IMR-90 (cell line): ENCODE data around the gene EHD4. TPM values are rescaled to one million over a fixed set of nuclear protein-coding genes. Genes with fewer than 3 reads are reported as not detected.

Experiments used
- ATAC-seq: fragments of 200-7000 bp; cut with Tn5 transposase; 2 replicates; pipeline ENCODE4 v1.9.1; 2020; ENCODE audit warnings: low read depth, mild to moderate bottlenecking, moderate library complexity
- BruUV-seq: library from RNA; stranded (reverse); fragments of 400-500 nt; replicated peaks from 2 replicates; lab custom pipeline; 2021; lab: Mats Ljungman, UMichigan
- CTCF ChIA-PET: fragments of 300-600 bp; formaldehyde crosslinking; extraction: SDS; loops from one replicate; lab custom pipeline; 2021; ENCODE audit warnings: antibody characterized with exemption; lab: Yijun Ruan, JAX
- POLR2A ChIA-PET: fragments of 300-600 bp; sonication (Branson Sonifier 250); formaldehyde crosslinking; loops from one replicate; lab custom pipeline; 2022; ENCODE audit warnings: antibody characterized with exemption; ENCODE audit not compliant: unreplicated experiment; lab: Charles Lee
- DNase-seq: peaks from one replicate; pipeline ENCODE4 v3.0.0; 2013
- H2AFZ ChIP-seq: replicated peaks from 2 replicates; pipeline ENCODE3; 2013; ENCODE audit warnings: low read length, mild to moderate bottlenecking; ENCODE audit not compliant: poor library complexity
- H2AK5ac ChIP-seq: 2 replicates; pipeline ENCODE4 v1.6.1; 2013; ENCODE audit warnings: low read depth, low read length, inconsistent platforms
- H2AK9ac ChIP-seq: replicated peaks from 2 replicates; pipeline ENCODE3; 2013; ENCODE audit warnings: mild to moderate bottlenecking, low read depth, low read length, moderate library complexity; ENCODE audit not compliant: poor library complexity
- H2BK120ac ChIP-seq: 2 replicates; pipeline ENCODE4 v1.6.1; 2013; ENCODE audit warnings: low read depth, low read length, inconsistent platforms
- H2BK15ac ChIP-seq: 3 replicates; pipeline ENCODE4 v1.6.1; 2013; ENCODE audit warnings: low read depth, low read length, inconsistent platforms
- H2BK20ac ChIP-seq: 2 replicates; pipeline ENCODE4 v1.6.1; 2013; ENCODE audit warnings: low read depth, mild to moderate bottlenecking, inconsistent platforms, low read length, moderate library complexity
- H2BK5ac ChIP-seq: 2 replicates; pipeline ENCODE4 v1.6.1; 2013; ENCODE audit warnings: mild to moderate bottlenecking, low read depth, low read length, inconsistent platforms; ENCODE audit not compliant: poor library complexity, severe bottlenecking
- H3K14ac ChIP-seq: replicated peaks from 2 replicates; pipeline ENCODE4 v1.6.1; 2013; ENCODE audit warnings: low read depth, low read length, inconsistent platforms
- H3K18ac ChIP-seq: 2 replicates; pipeline ENCODE4 v1.6.1; 2013; ENCODE audit warnings: low read depth, low read length, control low read depth
- H3K23ac ChIP-seq: 2 replicates; pipeline ENCODE4 v1.6.1; 2013; ENCODE audit warnings: low read depth, low read length, inconsistent platforms
- H3K27ac ChIP-seq: 2 replicates; pipeline ENCODE4 v1.5.1; 2013; ENCODE audit warnings: mild to moderate bottlenecking, control low read depth, low read length; ENCODE audit not compliant: insufficient read depth
- H3K27me3 ChIP-seq: 2 replicates; pipeline ENCODE4 v1.6.1; 2013; ENCODE audit warnings: low read length; ENCODE audit not compliant: control insufficient read depth, insufficient read depth
- H3K36me3 ChIP-seq: 2 replicates; pipeline ENCODE4 v1.6.1; 2013; ENCODE audit warnings: low read length, mixed read lengths; ENCODE audit not compliant: control insufficient read depth, insufficient read depth
- H3K4ac ChIP-seq: 2 replicates; pipeline ENCODE4 v1.6.1; 2013; ENCODE audit warnings: low read depth, low read length, inconsistent platforms
- H3K4me1 ChIP-seq: 2 replicates; pipeline ENCODE4 v1.6.1; 2013; ENCODE audit warnings: low read length, mixed read lengths; ENCODE audit not compliant: control insufficient read depth, insufficient read depth
- H3K4me2 ChIP-seq: 2 replicates; pipeline ENCODE4 v1.6.1; 2013; ENCODE audit warnings: low read depth, mild to moderate bottlenecking, control low read depth, low read length, moderate library complexity
- H3K4me3 ChIP-seq: 2 replicates; pipeline ENCODE4 v1.5.1; 2013; ENCODE audit warnings: low read depth, mild to moderate bottlenecking, control low read depth, low read length, moderate library complexity; ENCODE audit not compliant: insufficient read depth
- H3K56ac ChIP-seq: 2 replicates; pipeline ENCODE4 v1.6.1; 2013; ENCODE audit warnings: low read length, inconsistent platforms; ENCODE audit not compliant: insufficient read depth; ENCODE audit errors: extremely low read depth
- H3K79me1 ChIP-seq, 2 experiments: 2 replicates each; pipeline ENCODE4 v1.6.1; 2013; ENCODE audit warnings: low read length in 2 of 2, inconsistent platforms in 1 of 2, low read depth in 1 of 2
- H3K9ac ChIP-seq: 2 replicates; pipeline ENCODE4 v1.6.1; 2013; ENCODE audit warnings: low read depth, low read length, control low read depth
- H3K9me1 ChIP-seq: 2 replicates; pipeline ENCODE4 v1.6.1; 2013; ENCODE audit warnings: low read length, inconsistent platforms; ENCODE audit not compliant: insufficient read depth
- H3K9me3 ChIP-seq: 2 replicates; pipeline ENCODE4 v1.6.1; 2013; ENCODE audit warnings: low read length; ENCODE audit not compliant: control insufficient read depth, insufficient read depth
- H4K20me1 ChIP-seq: 2 replicates; pipeline ENCODE4 v1.6.1; 2013; ENCODE audit warnings: low read length, inconsistent platforms; ENCODE audit not compliant: insufficient read depth
- H4K5ac ChIP-seq: 2 replicates; pipeline ENCODE4 v1.6.1; 2013; ENCODE audit warnings: mild to moderate bottlenecking, low read depth, low read length, control low read depth
- H4K8ac ChIP-seq, 2 experiments: 2 replicates each; pipeline ENCODE4 v1.6.1; 2013; ENCODE audit warnings: low read depth in 2 of 2, low read length in 2 of 2, control low read depth in 1 of 2, inconsistent platforms in 1 of 2
- H4K91ac ChIP-seq: 2 replicates; pipeline ENCODE4 v1.6.1; 2013; ENCODE audit warnings: low read depth, low read length, inconsistent platforms; ENCODE audit not compliant: insufficient read depth
- BHLHE40 ChIP-seq: fragments of 150-350 bp; IDR thresholded peaks from 2 replicates; pipeline ENCODE4 v1.6.1; 2016; ENCODE audit warnings: mild to moderate bottlenecking, low read depth, low read length
- CEBPB ChIP-seq: IDR thresholded peaks from 2 replicates; pipeline ENCODE4 v1.6.1; 2012; ENCODE audit warnings: low read depth, low read length, improper control_type of control experiment
- CHD1 ChIP-seq: IDR thresholded peaks from 2 replicates; pipeline ENCODE4 v1.6.1; 2012; ENCODE audit warnings: low read depth, low read length, improper control_type of control experiment
- CTCF ChIP-seq: conservative IDR thresholded peaks from 2 replicates; pipeline ENCODE4 v1.5.1; 2012; ENCODE audit warnings: mild to moderate bottlenecking, low read depth, low read length, improper control_type of control experiment
- FOS ChIP-seq: fragments of 150-350 bp; IDR thresholded peaks from 2 replicates; pipeline ENCODE4 v1.6.1; 2016; ENCODE audit warnings: low read depth, low read length
- MAFK ChIP-seq: IDR thresholded peaks from 2 replicates; pipeline ENCODE4 v1.6.1; 2012; ENCODE audit warnings: low read depth, low read length, improper control_type of control experiment
- MAZ ChIP-seq: IDR thresholded peaks from 2 replicates; pipeline ENCODE4 v1.6.1; 2012; ENCODE audit warnings: low read depth, mild to moderate bottlenecking, low read length, improper control_type of control experiment, moderate library complexity, borderline replicate concordance
- MXI1 ChIP-seq: IDR thresholded peaks from 2 replicates; pipeline ENCODE4 v1.6.1; 2012; ENCODE audit warnings: low read depth, mild to moderate bottlenecking, low read length, moderate library complexity, borderline replicate concordance
- NFE2L2 ChIP-seq: fragments of 150-350 bp; IDR thresholded peaks from 2 replicates; pipeline ENCODE4 v1.6.1; 2016; ENCODE audit warnings: low read depth, mild to moderate bottlenecking, low read length
- POLR2A ChIP-seq: IDR thresholded peaks from 2 replicates; pipeline ENCODE4 v1.6.1; 2012; ENCODE audit warnings: mild to moderate bottlenecking, low read depth, low read length
- RAD21 ChIP-seq: IDR thresholded peaks from 2 replicates; pipeline ENCODE4 v1.6.1; 2012; ENCODE audit warnings: low read length, improper control_type of control experiment
- RCOR1 ChIP-seq: IDR thresholded peaks from 2 replicates; pipeline ENCODE4 v1.6.1; 2012; ENCODE audit warnings: mild to moderate bottlenecking, low read length, improper control_type of control experiment; ENCODE audit not compliant: insufficient replicate concordance
- SMC3 ChIP-seq: fragments of 150-350 bp; IDR thresholded peaks from 2 replicates; pipeline ENCODE4 v1.6.1; 2016; ENCODE audit warnings: low read depth, mild to moderate bottlenecking, antibody characterized with exemption, low read length, moderate library complexity
- USF2 ChIP-seq: fragments of 150-350 bp; IDR thresholded peaks from 2 replicates; pipeline ENCODE4 v1.6.1; 2017; ENCODE audit warnings: mild to moderate bottlenecking, antibody characterized with exemption, low read length, low read depth
- WGBS, 2 experiments: methylation state at CpG; one replicate each; pipeline versions ENCODE4 v1.1.5 to v1.1.7; 2013; ENCODE audit warnings: missing lambda C conversion rate in 2 of 2; ENCODE audit not compliant: insufficient read length in 1 of 2; ENCODE audit errors: extremely low coverage in 2 of 2; 5-methylcytosine and 5-hydroxymethylcytosine counted together
- dilution Hi-C: fragments of 300-500 bp; cut with HindIII; formaldehyde crosslinking; loops from one replicate; pipeline ENCODE4 v1.14.3; 2018; ENCODE audit warnings: low sequenced_read_pairs; ENCODE audit not compliant: unreplicated experiment
- in situ Hi-C: fragments of 300-500 bp; cut with MboI; formaldehyde crosslinking; loops from 3 replicates; pipeline ENCODE4 v1.14.3; 2019; ENCODE audit warnings: low sequenced_read_pairs, inconsistent platforms, mixed read lengths
- intact Hi-C: fragments of 100-400 bp; cut with micrococcal nuclease; formaldehyde crosslinking; loops from 2 replicates; pipeline ENCODE4 v1.10.0; 2022
- polyA plus RNA-seq, 3 experiments: library from polyadenylated mRNA; depleted of rRNA; stranded (reverse); fragments of >200 nt; gene quantifications; 2 replicates each; pipeline ENCODE4 v1.2.3, GENCODE V29; 2012; ENCODE audit warnings: low replicate concordance in 1 of 3
- total RNA-seq: library from RNA; depleted of rRNA; stranded (reverse); fragments of >200 nt; gene quantifications from 2 replicates; pipeline ENCODE4 v1.2.3, GENCODE V29; 2012
- TF ChIP-seq, protein P1 (sequence below): fragments of 150-350 bp; IDR thresholded peaks from 2 replicates; pipeline ENCODE4 v1.6.1; 2016; ENCODE audit warnings: low read depth, mild to moderate bottlenecking, low read length, moderate library complexity, borderline replicate concordance

The EHD4 gene
- total and polyA plus RNA-seq, 2 of the 4 experiments (the other 2 are of a cell fraction), result 21.0 to 29.0 TPM

DNA sequence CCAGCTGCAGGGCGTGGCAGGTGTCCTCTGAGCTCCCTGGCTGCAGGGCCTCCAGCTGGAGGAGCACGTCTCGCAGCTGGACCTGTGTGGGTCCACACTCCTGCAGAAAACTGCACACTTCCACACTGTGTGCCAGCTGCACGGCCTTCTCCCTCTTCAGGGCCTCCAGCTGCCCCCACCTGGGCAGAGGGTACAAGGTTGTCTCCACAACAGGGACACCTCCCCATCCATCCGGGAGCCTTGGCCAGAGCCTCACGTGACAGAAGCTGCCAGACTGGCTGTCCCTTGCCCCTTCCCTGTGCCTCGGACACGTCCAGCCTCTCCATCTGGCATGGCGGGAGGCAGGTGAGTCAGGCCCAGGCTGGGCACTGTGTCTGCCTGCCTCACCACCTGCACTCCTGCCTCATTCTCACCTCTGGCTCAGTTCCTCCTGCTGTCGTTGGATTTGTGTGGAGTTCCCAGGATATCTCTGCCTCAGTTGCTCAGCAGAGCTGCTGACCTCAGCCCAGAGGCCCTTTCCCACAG, 93.0 kb downstream of the EHD4 start:
- intact Hi-C loops (no loop called here), dilution Hi-C loops (no loop called here), in situ Hi-C loops (no loop called here)
- H4K5ac ChIP-seq, result no peak overlapping the region
- no peak overlapping the region for H3K23ac ChIP-seq
- H4K20me1 ChIP-seq, result peaks cover 9% of the 10 kb centered on the region; the same call in 1 of the 2 replicates
- H3K4ac ChIP-seq, result no peak overlapping the region
- 85% methylated on average over 2 of the region's 10 CpGs; no CpG with 5 or more reads in 1 of the 2 experiments for WGBS, 2 experiments
- TF ChIP-seq POLR2A, result no peak
- TF ChIP-seq CTCF, result no peak
- no peak for TF ChIP-seq NFE2L2
- TF ChIP-seq USF2, result no peak
- TF ChIP-seq CHD1, result no peak
- no peak for TF ChIP-seq MAZ
- no peak for TF ChIP-seq MXI1
- TF ChIP-seq RCOR1, result no peak
- TF ChIP-seq, protein P1, sequence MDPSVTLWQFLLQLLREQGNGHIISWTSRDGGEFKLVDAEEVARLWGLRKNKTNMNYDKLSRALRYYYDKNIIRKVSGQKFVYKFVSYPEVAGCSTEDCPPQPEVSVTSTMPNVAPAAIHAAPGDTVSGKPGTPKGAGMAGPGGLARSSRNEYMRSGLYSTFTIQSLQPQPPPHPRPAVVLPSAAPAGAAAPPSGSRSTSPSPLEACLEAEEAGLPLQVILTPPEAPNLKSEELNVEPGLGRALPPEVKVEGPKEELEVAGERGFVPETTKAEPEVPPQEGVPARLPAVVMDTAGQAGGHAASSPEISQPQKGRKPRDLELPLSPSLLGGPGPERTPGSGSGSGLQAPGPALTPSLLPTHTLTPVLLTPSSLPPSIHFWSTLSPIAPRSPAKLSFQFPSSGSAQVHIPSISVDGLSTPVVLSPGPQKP, result no peak
- no peak for TF ChIP-seq MAFK
- TF ChIP-seq RAD21, result no peak
- TF ChIP-seq CEBPB, result no peak
- no peak for TF ChIP-seq BHLHE40
- TF ChIP-seq SMC3, result no peak
- no peak for TF ChIP-seq FOS
- H2BK120ac ChIP-seq, result no peak overlapping the region
- no peak overlapping the region for H2AFZ ChIP-seq
- H3K4me1 ChIP-seq, result 0 out of 2 replicates have a peak, but pooled peaks cover 2% of the 10 kb centered on the region
- no peak overlapping the region for H2BK15ac ChIP-seq
- no peak overlapping the region for H3K4me3 ChIP-seq
- H3K27ac ChIP-seq, result no peak overlapping the region
- no peak overlapping the region for H4K8ac ChIP-seq
- no peak overlapping the region for H3K18ac ChIP-seq
- no peak overlapping the region for H2AK5ac ChIP-seq
- BruUV-seq, result no TSS peak
- peaks cover 41% of the 10 kb centered on the region for H3K27me3 ChIP-seq
- H3K9ac ChIP-seq, result no peak overlapping the region
- H3K4me2 ChIP-seq, result no peak overlapping the region
- H3K9me1 ChIP-seq, result no peaks in the 10 kb centered on the region
- no peaks in the 10 kb centered on the region for H3K36me3 ChIP-seq
- H3K56ac ChIP-seq, result no peak overlapping the region
- POLR2A ChIA-PET, result no interaction called here
- no peak overlapping the region for H2BK5ac ChIP-seq
- H2AK9ac ChIP-seq, result no peak overlapping the region
- H3K79me1 ChIP-seq, result no peaks in the 10 kb centered on the region
- no peak overlapping the region for H3K14ac ChIP-seq
- H2BK20ac ChIP-seq, result no peak overlapping the region
- no peak overlapping the region for H4K91ac ChIP-seq
- ATAC-seq, result no peak
- H3K9me3 ChIP-seq, result no peaks in the 10 kb centered on the region
- CTCF ChIA-PET, result no interaction called here
- no peak for DNase-seq
